Measurements from ENCODE around the gene ATP13A4.

ATP13A4 gene

DNA sequence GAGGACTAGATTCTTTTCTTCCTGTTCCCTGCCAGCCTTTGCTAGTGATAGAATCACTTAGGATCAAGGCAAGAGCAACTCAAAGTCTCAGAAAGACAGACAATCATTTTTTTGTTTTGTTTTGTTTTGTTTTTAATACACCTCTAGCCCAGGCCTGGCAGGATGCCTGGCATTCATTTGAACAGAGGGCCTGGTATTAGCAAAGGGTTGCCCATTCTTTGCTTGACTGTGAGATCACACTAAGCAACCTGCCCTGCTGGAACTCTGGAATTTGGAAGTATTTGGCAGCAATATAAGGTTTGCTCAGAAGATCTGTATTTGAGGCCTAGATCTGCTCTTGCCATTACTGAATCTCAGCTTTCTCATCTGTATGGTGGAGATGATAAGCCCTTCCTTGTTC is 154.4 kb downstream of the ATP13A4 start:
- no peak for DNase-seq (ENCODE audit: low read depth)

DNA sequence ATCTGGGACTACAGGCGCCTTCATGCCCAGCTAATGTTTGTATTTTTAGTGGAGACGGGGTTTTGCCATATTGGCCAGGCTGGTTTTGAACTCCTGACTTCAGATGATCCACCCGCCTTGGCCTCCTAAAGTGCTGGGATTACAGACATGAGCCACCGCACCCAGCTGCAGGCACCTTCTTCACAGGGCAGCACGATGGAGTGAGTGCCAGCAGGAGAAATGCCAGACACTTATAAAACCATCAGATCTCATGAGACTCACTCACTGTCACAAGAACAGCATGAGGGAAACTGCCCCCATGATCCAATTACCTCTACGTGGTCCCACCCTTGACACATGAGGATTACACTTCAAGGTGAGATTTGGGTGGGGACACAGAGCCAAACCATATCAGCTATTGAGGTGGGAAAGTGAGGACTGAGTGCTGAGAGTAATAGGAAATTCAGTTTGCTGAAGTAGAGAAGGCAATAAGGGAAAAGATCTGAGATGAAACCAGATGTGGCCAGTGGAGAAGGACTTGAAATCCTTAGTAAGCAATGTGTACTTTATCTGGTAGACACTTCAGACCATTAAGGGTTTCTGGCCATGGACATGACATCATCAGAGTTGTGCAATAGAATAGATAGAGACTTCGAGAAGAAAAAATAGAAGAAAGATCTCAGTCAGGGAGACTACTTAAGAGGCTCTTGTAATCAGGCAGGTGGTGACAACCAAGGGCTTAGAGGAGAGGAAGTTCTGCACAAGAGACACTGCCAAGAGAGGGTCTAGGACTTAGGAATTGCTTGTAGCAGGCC is 158.0 kb downstream of the ATP13A4 start:
- no peak for DNase-seq (ENCODE audit: low read depth)

DNA sequence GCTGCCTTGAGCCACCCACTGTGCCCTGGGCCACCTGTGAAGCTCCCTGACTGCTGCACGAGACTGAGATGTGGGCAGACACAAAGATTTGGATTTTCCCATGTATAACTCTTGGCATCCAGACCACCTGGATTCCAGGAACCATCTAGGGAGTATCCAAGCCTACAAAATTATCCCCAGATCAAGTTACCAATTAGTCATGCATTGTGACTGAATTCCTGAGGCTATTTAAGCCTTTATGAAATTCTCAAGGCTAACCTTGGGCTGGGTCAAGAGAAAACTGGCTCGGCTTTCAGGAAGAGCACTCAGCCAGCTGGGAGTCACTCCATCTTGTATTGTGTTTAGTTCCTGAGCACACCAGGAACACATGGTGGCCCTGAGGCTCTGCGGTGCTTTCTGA is 162.8 kb downstream of the ATP13A4 start:
- no peak for DNase-seq (ENCODE audit: low read depth)

DNA sequence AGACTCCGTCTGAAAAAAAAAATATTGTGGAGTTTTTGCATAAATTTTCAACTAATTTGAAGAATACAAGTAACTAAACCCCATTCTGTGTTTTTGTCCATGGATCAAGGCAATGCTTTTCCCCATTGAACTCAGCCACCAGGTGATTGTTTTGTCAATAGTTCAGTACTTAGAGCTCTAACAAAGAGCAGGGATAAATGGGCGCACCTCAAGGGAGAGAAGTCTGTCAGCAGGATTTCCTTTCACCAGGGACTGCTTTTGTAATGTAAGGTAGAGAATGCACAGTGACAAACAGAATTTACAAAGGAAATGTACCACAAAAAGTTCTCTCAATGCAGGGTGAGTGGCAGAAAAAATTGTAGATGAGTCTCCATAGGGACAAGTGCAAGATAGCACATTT is 165.4 kb downstream of the ATP13A4 start:
- no peak for DNase-seq (ENCODE audit: low read depth)

DNA sequence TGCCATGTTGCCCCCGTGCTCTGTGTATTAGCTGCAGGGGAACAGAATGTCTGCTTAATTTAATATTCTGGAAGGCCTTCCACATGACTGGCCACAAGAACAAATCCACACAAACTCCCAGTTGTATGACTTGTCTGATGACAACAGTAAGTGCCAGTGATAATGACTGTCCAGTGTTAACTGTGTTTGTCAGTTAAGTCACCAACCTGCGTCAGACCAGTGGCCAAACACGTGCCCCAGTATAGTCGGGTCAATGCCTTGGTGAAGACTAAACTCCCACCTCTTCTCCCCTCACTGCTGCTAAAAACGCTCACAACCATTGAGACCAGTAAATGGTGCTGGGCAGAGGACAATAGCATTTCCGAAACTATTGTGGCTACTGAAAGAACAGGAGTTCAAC is 166.3 kb downstream of the ATP13A4 start:
- no peak for DNase-seq (ENCODE audit: low read depth)

DNA sequence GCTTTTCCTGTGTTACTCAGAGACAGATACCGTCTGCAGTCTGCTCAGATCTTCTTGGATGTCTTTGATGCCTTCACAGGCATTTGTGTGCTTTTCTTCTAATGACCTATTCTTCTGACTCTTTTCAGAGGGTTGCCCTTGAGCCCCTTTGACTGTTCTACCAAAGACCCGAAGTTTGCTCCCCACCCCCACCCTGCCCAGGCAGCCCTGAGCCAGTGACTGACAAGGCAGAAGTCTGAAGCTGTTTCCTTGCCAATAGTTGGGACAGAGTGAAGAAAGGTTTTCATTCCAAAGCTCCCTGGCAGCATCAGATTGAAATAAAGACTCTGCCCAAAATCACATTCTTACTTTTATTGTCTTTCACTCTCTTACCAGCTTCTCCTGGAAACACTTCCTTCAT is 167.1 kb downstream of the ATP13A4 start:
- DNase-seq (ENCODE audit: low read depth) = no peak

DNA sequence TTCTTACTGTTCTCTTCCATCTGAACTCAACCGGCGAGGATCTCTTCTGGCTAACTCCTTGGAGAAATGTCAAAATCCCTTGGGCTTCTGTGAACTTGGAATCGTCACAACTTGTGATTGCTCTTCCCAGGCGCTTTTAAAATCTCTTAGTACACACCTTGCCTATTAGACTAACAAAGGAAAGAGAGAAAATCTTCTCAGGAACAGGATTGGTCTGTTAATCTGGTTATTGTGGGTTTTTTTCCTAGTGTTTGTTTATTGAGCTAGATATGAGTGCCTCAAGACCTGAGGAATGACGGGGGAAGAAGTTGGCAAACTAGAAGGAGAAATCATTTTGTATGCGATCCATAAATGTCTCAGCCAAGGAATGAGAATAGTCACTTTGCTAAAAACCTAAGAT is 176.0 kb downstream of the ATP13A4 start, which contains the start of gene ATP13A5:
Gene ATP13A5 (minus strand): TSS at position 48 of the 400 bp plus-strand sequence. CDS start 28 bp downstream, at position 20.
- no peak for DNase-seq (ENCODE audit: low read depth)

DNA sequence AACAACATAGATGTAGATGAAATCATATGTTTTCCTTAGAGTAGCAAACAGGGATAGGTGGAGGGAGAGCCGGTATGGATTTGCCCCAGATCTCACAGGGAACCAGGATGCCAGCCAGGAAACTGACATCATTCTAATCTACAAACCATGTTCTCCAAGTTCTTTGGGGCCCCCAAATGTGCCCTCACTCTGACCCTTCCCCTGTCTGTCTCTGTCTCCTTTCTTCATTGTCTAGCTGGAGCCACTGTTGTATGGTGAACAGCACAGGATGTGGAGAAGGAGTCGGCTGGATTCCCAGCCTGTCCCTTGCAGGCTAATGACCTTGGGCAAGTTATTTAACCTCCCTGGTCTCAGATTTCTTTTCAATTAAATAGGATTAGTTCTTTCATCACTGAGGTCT is 177.1 kb downstream of the ATP13A4 start:
- no peak for DNase-seq (ENCODE audit: low read depth)

DNA sequence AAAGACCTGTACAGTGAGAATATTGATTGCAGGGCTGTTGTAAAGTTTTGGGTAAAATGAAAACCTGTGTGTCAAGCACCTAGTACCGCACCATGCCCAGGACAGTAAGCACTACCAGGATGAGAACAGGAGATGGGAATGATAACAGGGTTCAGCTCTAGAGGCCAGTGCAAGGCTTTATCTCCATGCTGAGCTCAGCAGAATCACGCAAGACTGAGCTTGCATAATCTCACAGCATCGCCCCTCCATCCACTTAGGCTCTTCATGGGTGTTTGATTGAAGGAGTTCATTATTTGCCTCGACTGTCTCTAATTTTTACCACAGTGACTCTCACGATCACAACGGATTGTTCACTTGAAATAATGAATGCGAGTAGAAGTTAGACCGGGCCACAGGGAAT is 179.1 kb downstream of the ATP13A4 start:
- DNase-seq (ENCODE audit: low read depth) = no peak

DNA sequence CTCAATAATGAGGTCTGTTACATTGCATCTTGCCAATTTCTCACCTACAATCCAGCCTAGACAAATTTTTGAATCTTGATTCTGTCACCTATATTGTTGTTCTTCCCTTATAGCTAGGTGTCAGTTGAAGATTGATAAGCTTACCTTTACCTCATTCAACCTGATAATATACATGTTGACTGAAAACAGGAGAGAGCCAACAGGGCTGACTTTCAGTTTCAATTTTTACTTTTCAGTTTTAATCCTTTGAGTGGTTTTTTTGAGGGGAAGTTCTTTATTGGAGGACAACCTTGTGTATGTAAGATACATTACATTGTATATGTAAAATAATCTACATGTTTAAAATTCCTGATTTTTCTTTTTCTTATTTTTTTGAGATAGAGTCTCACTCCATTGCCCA is 181.9 kb downstream of the ATP13A4 start:
- no peak for DNase-seq (ENCODE audit: low read depth)

DNA sequence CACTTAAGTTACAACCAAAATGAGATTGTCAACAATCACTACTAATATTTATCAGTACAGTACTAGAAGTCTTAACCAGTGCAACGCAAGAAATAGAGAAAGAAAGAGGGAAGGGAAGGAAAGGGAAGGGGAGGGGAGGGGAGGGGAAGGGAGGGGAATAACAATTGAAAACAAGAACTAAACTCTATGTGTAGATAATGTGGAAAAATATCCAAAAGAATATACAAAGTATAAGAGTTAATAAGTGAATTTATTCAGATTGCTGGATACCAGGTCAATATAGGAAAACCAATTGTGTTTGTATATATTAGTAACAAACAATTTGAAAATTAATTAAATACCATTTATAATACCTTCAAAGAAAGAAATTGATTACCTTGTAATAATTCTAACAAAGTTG is 186.8 kb downstream of the ATP13A4 start:
- no peak for DNase-seq (ENCODE audit: low read depth)

DNA sequence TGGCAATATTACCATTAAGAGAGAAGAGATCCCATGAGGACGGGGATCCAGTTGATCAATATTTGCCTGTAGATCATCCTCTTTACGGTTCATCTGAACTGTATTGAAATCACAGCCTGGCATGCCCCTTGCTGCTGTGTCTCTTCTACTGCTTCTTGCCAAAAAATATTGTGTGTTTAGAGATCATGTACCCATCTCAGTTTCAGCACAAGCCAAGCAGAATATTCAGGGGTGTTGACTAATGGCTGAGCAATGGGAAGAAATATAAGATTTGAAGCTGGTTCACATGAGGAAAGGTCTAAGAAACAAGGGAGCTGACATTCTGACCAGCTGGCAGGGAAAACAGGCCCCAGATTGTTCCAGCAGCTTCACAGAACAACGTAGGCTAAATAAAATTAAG is 197.4 kb downstream of the ATP13A4 start:
- DNase-seq (ENCODE audit: low read depth) = no peak

DNA sequence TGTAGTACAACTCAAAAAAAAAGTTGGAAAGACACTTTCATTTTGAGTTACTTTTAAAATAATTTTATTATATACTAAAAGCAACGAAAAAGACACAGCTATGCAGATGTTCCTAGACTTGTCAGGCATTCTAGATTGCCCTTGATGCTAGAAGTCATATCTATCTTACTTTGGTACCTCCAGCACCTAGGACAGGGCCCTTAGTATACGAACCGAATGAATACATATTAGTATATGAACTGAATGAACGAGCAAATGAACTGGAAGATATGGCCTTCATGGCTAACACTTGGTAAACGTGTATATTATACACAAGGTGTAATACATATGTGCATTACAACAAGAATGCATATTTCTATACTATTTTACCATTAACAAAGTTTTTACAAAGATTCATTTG is 200.3 kb downstream of the ATP13A4 start:
- no peak for DNase-seq (ENCODE audit: low read depth)

Data from stimulated activated CD8-positive, alpha-beta memory T cell treated with anti-CD3 and anti-CD28 coated beads, Interleukin-15, amount 100 ng/mL, for 24 hours (primary cell).